ENCODE results near the gene SBF2. TPM values are rescaled to one million over a fixed set of nuclear protein-coding genes. Genes with fewer than 3 reads are reported as not detected.

Gene SBF2
- total RNA-seq, 2 donors from 2014 or later, result 53.8 to 60.8 TPM

GRCh38 chr11:9862981-9863380 lies 431.0 kb downstream of the SBF2 start:
- ATAC-seq (ENCODE audit: insufficient number of reproducible peaks, low FRiP score, low read depth), result no peak
- Histone ChIP-seq H3K4me3 (no peak overlapping the region), H3K9me3 (no peaks in the 10 kb centered on the region), H3K36me3 (no peaks in the 10 kb centered on the region), H3K4me1 (ENCODE audit: control insufficient read depth in 1 of 2, low read depth in 2 of 2) (no peaks in the 10 kb centered on the region), H3K27me3 (replicated peaks; ENCODE audit: insufficient read depth) (no peaks in the 10 kb centered on the region), H3K27ac (no peak overlapping the region)
- no peak for TF ChIP-seq CTCF (IDR thresholded peaks at IDR 0.05)
- no peak for DNase-seq (ENCODE audit: low spot score)

- peak; percentile 54 for TF ChIP-seq CTCF (IDR thresholded peaks at IDR 0.05)
- DNase-seq (ENCODE audit: low spot score), result no peak
- Histone ChIP-seq H3K4me1 (ENCODE audit: control insufficient read depth in 1 of 2, low read depth in 2 of 2) (no peaks in the 10 kb centered on the region), H3K4me3 (no peak overlapping the region), H3K27ac (no peak overlapping the region), H3K9me3 (no peaks in the 10 kb centered on the region), H3K27me3 (replicated peaks; ENCODE audit: insufficient read depth) (no peaks in the 10 kb centered on the region), H3K36me3 (no peaks in the 10 kb centered on the region)
- ATAC-seq (ENCODE audit: insufficient number of reproducible peaks, low FRiP score, low read depth), result no peak
Observed at GRCh38 chr11:9861860-9862725, 431.9 kb downstream of the SBF2 start.

GRCh38 chr11:9859554-9860305 lies 434.3 kb downstream of the SBF2 start:
- H3K27ac ChIP-seq, result no peak overlapping the region
- no peak overlapping the region for H3K4me3 ChIP-seq
- H3K9me3 ChIP-seq, result no peaks in the 10 kb centered on the region
- peaks cover 7% of the 10 kb centered on the region for H3K36me3 ChIP-seq
- H3K27me3 ChIP-seq (replicated peaks; ENCODE audit: insufficient read depth), result no peaks in the 10 kb centered on the region
- no peaks in the 10 kb centered on the region for H3K4me1 ChIP-seq (ENCODE audit: control insufficient read depth in 1 of 2, low read depth in 2 of 2)
- DNase-seq (ENCODE audit: low spot score), result no peak
- TF ChIP-seq CTCF (IDR thresholded peaks at IDR 0.05), result no peak
- no peak for ATAC-seq (ENCODE audit: insufficient number of reproducible peaks, low FRiP score, low read depth)

GRCh38 chr11:9858822-9859221 lies 435.2 kb downstream of the SBF2 start:
- Histone ChIP-seq H3K27ac (no peak overlapping the region), H3K9me3 (no peaks in the 10 kb centered on the region), H3K4me1 (ENCODE audit: control insufficient read depth in 1 of 2, low read depth in 2 of 2) (no peaks in the 10 kb centered on the region), H3K4me3 (no peak overlapping the region), H3K36me3 (peaks cover 7% of the 10 kb centered on the region), H3K27me3 (replicated peaks; ENCODE audit: insufficient read depth) (no peaks in the 10 kb centered on the region)
- DNase-seq (ENCODE audit: low spot score) (no peak), ATAC-seq (ENCODE audit: insufficient number of reproducible peaks, low FRiP score, low read depth) (no peak)
- no peak for TF ChIP-seq CTCF (IDR thresholded peaks at IDR 0.05)

- no peak for TF ChIP-seq CTCF (IDR thresholded peaks at IDR 0.05)
- no peak overlapping the region for H3K4me3 ChIP-seq
- no peaks in the 10 kb centered on the region for H3K4me1 ChIP-seq (ENCODE audit: control insufficient read depth in 1 of 2, low read depth in 2 of 2)
- H3K27me3 ChIP-seq (replicated peaks; ENCODE audit: insufficient read depth), result no peaks in the 10 kb centered on the region
- H3K27ac ChIP-seq, result no peak overlapping the region
- ATAC-seq (ENCODE audit: insufficient number of reproducible peaks, low FRiP score, low read depth) (no peak), DNase-seq (ENCODE audit: low spot score) (no peak)
- H3K36me3 ChIP-seq, result peaks cover 7% of the 10 kb centered on the region
- no peaks in the 10 kb centered on the region for H3K9me3 ChIP-seq
Observed at GRCh38 chr11:9858218-9858617, 435.8 kb downstream of the SBF2 start.
